HG02678 (cell line): Measurements from ENCODE around the gene TNFSF10.
A peak's percentile ranks its signal among the peaks of the same experiment; 100 is the strongest.

Source experiments
- ATAC-seq: cut with Tn5 transposase; IDR thresholded peaks from one replicate; pipeline ENCODE4 v1.9.1; 2021; ENCODE audit warnings: mild to moderate bottlenecking, moderate library complexity; ENCODE audit not compliant: unreplicated experiment

The TNFSF10 gene

GRCh38 chr3:172518929-172519640 is 4.1 kb downstream of the TNFSF10 start:
- ATAC-seq: no peak

GRCh38 chr3:172517859-172518466 is 5.3 kb downstream of the TNFSF10 start:
- ATAC-seq: no peak

- peak; percentile 26 for ATAC-seq
Measured at GRCh38 chr3:172516318-172517214, 6.7 kb downstream of the TNFSF10 start.

- ATAC-seq: no peak
Measured at GRCh38 chr3:172515130-172515918, 7.9 kb downstream of the TNFSF10 start.

GRCh38 chr3:172514678-172515077 is 8.6 kb downstream of the TNFSF10 start:
- no peak for ATAC-seq

GRCh38 chr3:172513488-172513887 is 9.7 kb downstream of the TNFSF10 start:
- ATAC-seq: no peak

GRCh38 chr3:172511783-172512762 is 11.2 kb downstream of the TNFSF10 start:
- peak; percentile 73 for ATAC-seq

GRCh38 chr3:172506094-172506493 is 17.1 kb downstream of the TNFSF10 start:
- ATAC-seq: no peak

- ATAC-seq: no peak
Measured at GRCh38 chr3:172501540-172501939, 21.7 kb downstream of the TNFSF10 start.

GRCh38 chr3:172490198-172490669 is 33.0 kb downstream of the TNFSF10 start:
- ATAC-seq: peak; percentile 78

- ATAC-seq: no peak
Measured at GRCh38 chr3:172478116-172478515, 45.1 kb downstream of the TNFSF10 start.

GRCh38 chr3:172476347-172476746 is 46.9 kb downstream of the TNFSF10 start:
- ATAC-seq: no peak

- no peak for ATAC-seq
Measured at GRCh38 chr3:172475703-172476102, 47.5 kb downstream of the TNFSF10 start.

- ATAC-seq: no peak
Measured at GRCh38 chr3:172471903-172472302, 51.3 kb downstream of the TNFSF10 start.

- ATAC-seq: no peak
Measured at GRCh38 chr3:172470588-172470987, 52.6 kb downstream of the TNFSF10 start.

- ATAC-seq: no peak
Measured at GRCh38 chr3:172467170-172467824, 55.9 kb downstream of the TNFSF10 start.

- no peak for ATAC-seq
Measured at GRCh38 chr3:172466553-172467130, 56.6 kb downstream of the TNFSF10 start.

- no peak for ATAC-seq
Measured at GRCh38 chr3:172465281-172465680, 57.9 kb downstream of the TNFSF10 start.

- ATAC-seq: no peak
Measured at GRCh38 chr3:172464306-172464705, 58.9 kb downstream of the TNFSF10 start.
